ENCODE results near the gene CDH7. TPM values are rescaled to one million over a fixed set of nuclear protein-coding genes. Genes with fewer than 3 reads are reported as not detected.

The CDH7 gene
- total RNA-seq, 3 donors from 2014 or later (not counting 1 experiment from before 2014, with no cell fraction given), result not detected

DNA sequence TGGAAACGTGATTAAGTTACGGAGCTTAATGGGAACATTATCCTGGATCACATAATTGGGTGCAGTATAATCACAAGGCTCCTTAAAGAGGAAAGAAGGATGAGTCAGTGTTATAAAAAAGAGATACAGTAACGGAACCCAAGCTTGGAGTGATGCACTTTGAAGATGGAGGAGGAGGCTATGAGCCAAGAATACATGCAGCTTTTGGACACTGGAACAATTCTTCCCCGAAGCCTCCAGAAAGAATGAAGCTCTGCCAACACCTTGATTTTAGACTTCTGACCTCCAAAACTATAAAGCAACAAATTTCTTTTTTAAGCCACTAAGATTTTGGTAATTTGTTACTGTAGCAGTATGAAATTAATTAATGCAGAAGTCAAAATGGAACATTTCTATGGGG, 85.1 kb downstream of the CDH7 start:
- Histone ChIP-seq H3K4me1 (ENCODE audit: control insufficient read depth, insufficient read depth, low read length) (no peaks in the 10 kb centered on the region), H3K9me3 (ENCODE audit: control insufficient read depth, insufficient read depth, low read length) (no peaks in the 10 kb centered on the region), H3K36me3 (ENCODE audit: control insufficient read depth, insufficient read depth, low read length) (no peaks in the 10 kb centered on the region), H3K27ac (ENCODE audit: low read length) (no peak overlapping the region), H3K4me3 (ENCODE audit: low read length) (no peak overlapping the region), H3K27me3 (ENCODE audit: control insufficient read depth, insufficient read depth, low read length) (no peaks in the 10 kb centered on the region)
- peaks cover 7% of the 10 kb centered on the region for H3K36me3 Mint-ChIP-seq
- peaks cover 9 to 35% of the 10 kb centered on the region in 2 donors for H3K9me3 Mint-ChIP-seq
- ATAC-seq (no peak), DNase-seq (no peak)
- no peak overlapping the region for H3K4me3 Mint-ChIP-seq
- intact Hi-C loops (cut with micrococcal nuclease), result no loop called here
- no peak overlapping the region for H3K27ac Mint-ChIP-seq
- WGBS (ENCODE audit: insufficient coverage), result 78% methylated on average over 4 of the region's 4 CpGs
- no peaks in the 10 kb centered on the region for H3K27me3 Mint-ChIP-seq (ENCODE audit: low read depth in 2 of 2)
- H3K4me1 Mint-ChIP-seq, result no peaks in the 10 kb centered on the region
- TF ChIP-seq, protein P1, sequence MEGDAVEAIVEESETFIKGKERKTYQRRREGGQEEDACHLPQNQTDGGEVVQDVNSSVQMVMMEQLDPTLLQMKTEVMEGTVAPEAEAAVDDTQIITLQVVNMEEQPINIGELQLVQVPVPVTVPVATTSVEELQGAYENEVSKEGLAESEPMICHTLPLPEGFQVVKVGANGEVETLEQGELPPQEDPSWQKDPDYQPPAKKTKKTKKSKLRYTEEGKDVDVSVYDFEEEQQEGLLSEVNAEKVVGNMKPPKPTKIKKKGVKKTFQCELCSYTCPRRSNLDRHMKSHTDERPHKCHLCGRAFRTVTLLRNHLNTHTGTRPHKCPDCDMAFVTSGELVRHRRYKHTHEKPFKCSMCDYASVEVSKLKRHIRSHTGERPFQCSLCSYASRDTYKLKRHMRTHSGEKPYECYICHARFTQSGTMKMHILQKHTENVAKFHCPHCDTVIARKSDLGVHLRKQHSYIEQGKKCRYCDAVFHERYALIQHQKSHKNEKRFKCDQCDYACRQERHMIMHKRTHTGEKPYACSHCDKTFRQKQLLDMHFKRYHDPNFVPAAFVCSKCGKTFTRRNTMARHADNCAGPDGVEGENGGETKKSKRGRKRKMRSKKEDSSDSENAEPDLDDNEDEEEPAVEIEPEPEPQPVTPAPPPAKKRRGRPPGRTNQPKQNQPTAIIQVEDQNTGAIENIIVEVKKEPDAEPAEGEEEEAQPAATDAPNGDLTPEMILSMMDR (IDR thresholded peaks at IDR 0.05), result no peak

- H3K27ac Mint-ChIP-seq, result no peak overlapping the region
- no peaks in the 10 kb centered on the region for H3K27me3 Mint-ChIP-seq (ENCODE audit: low read depth in 2 of 2)
- intact Hi-C loops (cut with micrococcal nuclease), result no loop called here
- Histone ChIP-seq H3K27ac (ENCODE audit: low read length) (no peak overlapping the region), H3K9me3 (ENCODE audit: control insufficient read depth, insufficient read depth, low read length) (peaks cover 3% of the 10 kb centered on the region), H3K36me3 (ENCODE audit: control insufficient read depth, insufficient read depth, low read length) (no peaks in the 10 kb centered on the region), H3K4me1 (ENCODE audit: control insufficient read depth, insufficient read depth, low read length) (no peaks in the 10 kb centered on the region), H3K4me3 (ENCODE audit: low read length) (no peak overlapping the region), H3K27me3 (ENCODE audit: control insufficient read depth, insufficient read depth, low read length) (no peaks in the 10 kb centered on the region)
- ATAC-seq (no peak), DNase-seq (no peak)
- no peaks in the 10 kb centered on the region for H3K4me1 Mint-ChIP-seq
- H3K4me3 Mint-ChIP-seq, result no peak overlapping the region
- TF ChIP-seq, protein P1 (IDR thresholded peaks at IDR 0.05), result no peak
- no peaks in the 10 kb centered on the region for H3K36me3 Mint-ChIP-seq
- no CpG with 5 or more reads among the region's 2 CpGs for WGBS (ENCODE audit: insufficient coverage)
- peaks cover 6 to 7% of the 10 kb centered on the region in 2 donors for H3K9me3 Mint-ChIP-seq
Measured at GRCh38 chr18:65846107-65846506, 95.3 kb downstream of the CDH7 start.

- no peaks in the 10 kb centered on the region for H3K27me3 ChIP-seq (ENCODE audit: control insufficient read depth, insufficient read depth, low read length)
- ATAC-seq, result no peak
Measured at GRCh38 chr18:65852273-65852672, 101.5 kb downstream of the CDH7 start.

DNA sequence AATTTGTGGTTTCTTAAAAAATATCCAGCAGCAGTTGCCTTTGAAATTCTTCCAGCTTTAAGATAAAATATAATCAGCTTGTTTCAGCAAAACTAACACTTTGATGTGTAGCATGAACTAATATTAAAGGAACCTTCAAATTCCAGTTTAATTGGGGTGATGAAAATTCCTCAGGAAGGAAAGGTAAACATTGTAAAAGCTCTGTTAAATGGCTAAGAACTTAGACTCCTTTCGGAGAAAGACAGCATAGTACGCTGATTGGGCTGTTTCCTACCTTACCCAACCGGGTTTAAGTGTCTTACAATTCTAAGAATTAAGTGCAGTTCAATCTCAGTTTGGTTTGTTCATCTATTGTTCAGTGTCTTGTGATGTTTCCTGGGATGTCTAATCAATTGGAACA, 108.3 kb downstream of the CDH7 start:
- Histone ChIP-seq H3K27ac (ENCODE audit: low read length) (no peak overlapping the region), H3K9me3 (ENCODE audit: control insufficient read depth, insufficient read depth, low read length) (no peaks in the 10 kb centered on the region), H3K36me3 (ENCODE audit: control insufficient read depth, insufficient read depth, low read length) (no peaks in the 10 kb centered on the region), H3K4me3 (ENCODE audit: low read length) (no peak overlapping the region), H3K27me3 (ENCODE audit: control insufficient read depth, insufficient read depth, low read length) (no peaks in the 10 kb centered on the region), H3K4me1 (ENCODE audit: control insufficient read depth, insufficient read depth, low read length) (no peaks in the 10 kb centered on the region)
- WGBS (ENCODE audit: insufficient coverage), result 91% methylated on average over 3 of the region's 3 CpGs
- DNase-seq, result no peak
- Mint-ChIP-seq H3K9me3 (peaks cover 5 to 7% of the 10 kb centered on the region in 2 donors), H3K36me3 (no peaks in the 10 kb centered on the region), H3K4me1 (no peaks in the 10 kb centered on the region), H3K27me3 (ENCODE audit: low read depth in 2 of 2) (no peaks in the 10 kb centered on the region), H3K4me3 (no peak overlapping the region), H3K27ac (no peak overlapping the region)
- ATAC-seq, result no peak
- intact Hi-C loops (cut with micrococcal nuclease), result no loop called here
- TF ChIP-seq, protein P1 (IDR thresholded peaks at IDR 0.05), result no peak

More at GRCh38 chr18:65852273-65852672, 101.5 kb downstream of the CDH7 start:
- Histone ChIP-seq H3K27ac (ENCODE audit: low read length) (no peak overlapping the region), H3K4me1 (ENCODE audit: control insufficient read depth, insufficient read depth, low read length) (no peaks in the 10 kb centered on the region), H3K9me3 (ENCODE audit: control insufficient read depth, insufficient read depth, low read length) (peaks cover 3% of the 10 kb centered on the region), H3K36me3 (ENCODE audit: control insufficient read depth, insufficient read depth, low read length) (no peaks in the 10 kb centered on the region), H3K4me3 (ENCODE audit: low read length) (no peak overlapping the region)
- WGBS (ENCODE audit: insufficient coverage), result 100% methylated on average over 1 of the region's 3 CpGs
- no peak for DNase-seq
- intact Hi-C loops (cut with micrococcal nuclease), result no loop called here
- no peak overlapping the region for H3K4me3 Mint-ChIP-seq
- peaks cover 10 to 11% of the 10 kb centered on the region in 2 donors for H3K9me3 Mint-ChIP-seq
- H3K4me1 Mint-ChIP-seq, result no peaks in the 10 kb centered on the region
- no peaks in the 10 kb centered on the region for H3K27me3 Mint-ChIP-seq (ENCODE audit: low read depth in 2 of 2)
- no peaks in the 10 kb centered on the region for H3K36me3 Mint-ChIP-seq
- H3K27ac Mint-ChIP-seq, result no peak overlapping the region
- TF ChIP-seq, protein P1 (IDR thresholded peaks at IDR 0.05), result no peak

Data from natural killer cell (primary cell).